KG1 (cell line): ENCODE measurements around the gene MYRFL.

Experiments used
- DNase-seq: peaks from one replicate; lab custom pipeline; 2025; lab: John Stamatoyannopoulos, UW

Gene MYRFL

DNA sequence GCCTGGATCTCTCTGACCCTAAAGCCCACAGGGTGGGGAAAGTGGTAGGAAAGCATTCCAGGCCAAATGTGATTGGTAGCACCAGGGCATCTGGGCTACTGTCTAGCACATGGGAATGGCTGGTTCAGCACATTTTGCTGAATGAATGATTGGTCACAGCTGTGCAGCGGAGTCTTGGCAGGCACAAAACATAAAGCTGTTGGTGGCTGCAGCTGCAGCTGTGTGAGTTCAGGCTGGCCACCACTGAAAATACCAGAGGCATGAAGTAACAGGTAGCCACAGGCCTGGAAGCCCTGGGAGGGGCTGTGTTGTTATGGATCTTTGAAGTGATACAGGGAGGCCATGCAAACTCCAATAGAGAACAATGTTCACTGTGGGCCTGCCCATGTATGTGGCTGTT, 72.7 kb downstream of the MYRFL start:
- no peak for DNase-seq

DNA sequence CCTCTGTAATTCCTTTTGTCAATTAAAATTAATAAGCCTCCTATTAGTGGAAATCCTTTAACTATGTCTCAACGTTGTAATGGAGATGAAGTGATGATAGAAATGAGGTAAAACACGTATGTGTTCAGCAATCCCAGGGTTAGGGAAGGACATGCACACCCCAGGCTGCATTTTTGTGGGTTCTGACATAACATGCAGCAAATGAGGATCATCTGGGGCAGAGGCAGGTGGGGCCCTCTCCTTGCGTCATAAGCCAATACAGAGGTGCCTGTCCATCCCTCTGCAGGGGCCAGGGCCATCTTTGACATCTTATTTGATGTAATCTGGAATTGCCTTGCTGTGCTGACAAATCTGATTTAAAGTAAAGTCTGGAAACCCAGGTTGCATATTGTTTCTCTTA, 73.2 kb downstream of the MYRFL start:
- no peak for DNase-seq

DNA sequence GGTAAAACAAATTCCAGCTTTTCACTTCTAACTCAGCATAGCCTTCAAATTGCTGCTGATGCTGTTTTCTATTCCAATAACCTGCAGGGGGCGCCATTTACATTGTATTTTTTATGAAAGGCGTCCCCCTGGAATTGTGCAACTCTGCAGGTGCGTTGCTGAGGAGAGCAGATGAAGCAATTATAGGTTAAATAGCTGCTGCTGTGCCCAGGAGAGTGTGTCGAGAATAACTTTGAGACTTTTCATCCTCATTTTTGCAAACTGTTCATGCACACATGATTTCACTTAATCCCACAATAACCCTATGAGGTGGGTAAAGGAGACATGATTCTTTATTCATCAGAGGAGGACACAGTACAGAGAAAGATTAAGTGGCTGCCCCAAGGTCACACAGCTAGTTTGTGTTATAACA, 75.7 kb downstream of the MYRFL start:
- peak; percentile 83 for DNase-seq

DNA sequence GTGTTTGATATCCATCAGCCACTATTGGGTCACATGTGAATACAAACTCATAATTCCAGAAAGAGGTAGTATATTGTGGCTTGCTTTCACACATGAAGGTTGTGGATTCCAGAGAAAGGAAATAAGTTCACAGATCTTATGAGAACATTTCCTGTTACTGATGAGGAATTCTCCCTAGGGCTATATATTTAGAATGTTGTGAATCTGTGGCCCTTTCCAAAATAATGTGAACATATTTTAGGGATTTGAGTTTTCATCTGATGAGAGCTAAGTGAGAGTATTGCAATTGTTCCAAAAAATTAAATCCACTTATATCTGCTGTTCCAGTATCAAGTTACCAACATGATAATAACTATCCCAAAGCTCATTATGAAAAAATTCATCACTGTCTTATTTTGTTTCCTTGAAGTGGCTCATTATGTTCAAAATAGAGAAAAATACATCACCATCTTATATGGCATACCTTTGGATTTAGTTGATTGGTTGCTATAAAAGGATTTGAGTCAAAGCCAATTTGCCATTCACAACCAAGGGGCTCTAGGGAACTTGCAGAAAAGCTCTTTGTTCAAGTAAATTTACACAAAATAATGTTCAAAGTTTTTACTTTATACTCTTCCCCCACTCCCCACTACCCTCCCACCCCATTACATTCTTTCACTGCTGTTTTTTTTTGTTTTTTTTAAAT, 76.3 kb downstream of the MYRFL start:
- DNase-seq = no peak

DNA sequence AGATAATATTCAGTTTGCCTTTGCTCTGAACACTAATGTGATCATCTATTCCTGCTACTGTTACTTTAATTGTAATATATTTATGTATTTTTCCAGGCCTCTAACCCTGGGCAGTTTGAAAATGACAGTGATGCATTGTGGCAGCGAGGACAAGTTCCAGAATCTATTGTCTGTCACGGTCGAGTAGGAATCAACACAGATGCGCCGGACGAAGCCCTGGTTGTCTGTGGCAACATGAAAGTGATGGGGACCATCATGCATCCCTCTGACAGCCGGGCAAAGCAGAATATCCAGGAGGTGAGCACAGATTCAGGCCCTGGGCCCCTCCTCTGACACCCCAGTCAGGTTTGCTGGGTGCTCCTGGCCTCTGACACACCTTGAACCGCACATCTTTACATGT, 78.5 kb downstream of the MYRFL start:
- no peak for DNase-seq

DNA sequence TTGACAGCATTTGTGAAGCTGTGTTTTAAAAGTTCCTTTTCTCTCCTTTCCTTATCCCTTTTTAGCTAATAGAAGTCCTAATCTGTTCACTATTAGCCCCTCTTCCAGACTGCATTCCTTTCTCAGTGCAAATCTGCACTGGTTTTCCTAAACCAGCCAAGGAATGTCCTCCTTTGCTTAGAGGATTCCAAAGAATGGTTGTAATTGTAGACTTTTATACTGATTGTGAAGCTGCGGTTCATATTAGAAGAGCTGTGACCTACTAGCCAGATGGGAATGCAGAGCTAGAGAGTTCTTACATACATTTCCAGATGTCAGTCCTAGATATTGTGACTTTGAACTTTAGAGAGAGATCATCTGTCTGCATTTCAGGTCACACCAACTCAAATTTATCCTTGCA, 79.8 kb downstream of the MYRFL start:
- no peak for DNase-seq

DNA sequence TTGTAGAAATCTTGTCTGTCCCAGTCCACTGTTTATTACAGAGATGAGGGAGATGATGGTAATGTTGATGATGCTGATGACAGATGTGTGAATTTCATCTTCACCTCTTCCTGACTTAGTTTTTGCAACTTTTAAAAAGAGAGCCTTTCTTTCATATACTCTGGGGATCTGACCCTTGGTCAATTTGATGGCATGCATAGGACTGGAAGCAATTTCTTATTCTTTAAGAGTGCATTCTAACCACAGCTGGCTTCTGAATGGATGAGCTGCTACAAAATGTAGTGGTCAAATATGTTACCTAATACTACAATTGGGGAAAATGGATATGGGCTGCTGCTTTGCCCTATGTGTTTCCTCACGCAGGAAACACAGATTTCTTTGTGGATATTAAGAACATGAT, 80.8 kb downstream of the MYRFL start:
- no peak for DNase-seq

DNA sequence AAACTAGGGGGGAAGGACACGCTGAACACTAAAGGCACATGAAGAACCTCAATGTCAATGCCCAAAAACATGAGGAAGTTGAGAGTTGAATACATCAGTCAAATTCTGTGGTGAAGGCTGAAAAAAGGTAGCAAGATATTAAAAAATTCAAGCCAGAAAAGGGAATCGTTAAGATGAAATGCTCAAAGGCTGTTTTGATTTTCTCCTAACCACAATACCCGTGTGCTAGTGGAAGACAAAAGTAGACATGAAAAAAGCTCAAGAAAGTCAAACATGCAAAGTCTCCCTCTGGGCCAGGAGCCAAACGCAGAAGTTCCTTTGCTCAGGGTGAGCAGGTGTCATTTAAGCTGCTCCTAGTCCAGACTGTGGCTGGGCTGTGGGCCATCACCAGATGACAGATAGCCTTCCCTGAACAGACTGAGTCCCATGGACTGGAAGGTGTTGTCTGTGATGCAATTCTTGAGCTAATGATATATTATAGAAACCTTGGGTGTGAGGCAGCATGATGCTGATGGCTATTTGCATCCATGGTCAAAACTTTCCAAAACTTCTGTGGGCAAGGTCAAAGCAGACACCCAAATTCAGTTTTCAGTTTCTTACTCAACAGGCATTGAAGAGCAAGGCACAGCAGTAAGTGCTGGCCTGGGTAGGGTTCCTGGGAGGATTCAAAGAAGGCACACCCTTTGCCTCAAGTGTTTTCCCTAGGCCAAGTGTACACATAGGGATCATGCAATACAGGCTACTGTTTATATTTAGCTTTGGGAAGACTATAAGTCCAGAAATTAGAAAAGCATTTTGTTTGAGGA, 81.6 kb downstream of the MYRFL start:
- no peak for DNase-seq

DNA sequence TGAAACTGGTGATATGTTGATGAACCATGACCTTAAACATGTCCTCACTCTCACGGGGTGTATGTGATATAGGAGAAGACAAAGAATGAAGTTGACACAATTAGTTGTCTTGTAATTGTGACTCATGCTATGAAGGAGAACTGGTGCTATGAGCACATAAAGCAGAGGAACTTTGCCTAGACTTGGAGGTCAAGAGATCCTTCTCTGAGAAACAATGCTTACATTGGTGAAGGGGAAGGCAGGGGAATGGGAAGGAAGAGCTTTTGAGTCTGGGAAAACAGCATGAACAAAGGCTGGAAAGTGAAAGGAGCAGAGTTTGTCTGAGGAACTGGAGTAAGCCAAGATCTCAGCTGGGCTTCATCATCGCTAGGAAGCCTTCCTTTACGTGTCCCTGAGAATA, 83.2 kb downstream of the MYRFL start:
- no peak for DNase-seq

DNA sequence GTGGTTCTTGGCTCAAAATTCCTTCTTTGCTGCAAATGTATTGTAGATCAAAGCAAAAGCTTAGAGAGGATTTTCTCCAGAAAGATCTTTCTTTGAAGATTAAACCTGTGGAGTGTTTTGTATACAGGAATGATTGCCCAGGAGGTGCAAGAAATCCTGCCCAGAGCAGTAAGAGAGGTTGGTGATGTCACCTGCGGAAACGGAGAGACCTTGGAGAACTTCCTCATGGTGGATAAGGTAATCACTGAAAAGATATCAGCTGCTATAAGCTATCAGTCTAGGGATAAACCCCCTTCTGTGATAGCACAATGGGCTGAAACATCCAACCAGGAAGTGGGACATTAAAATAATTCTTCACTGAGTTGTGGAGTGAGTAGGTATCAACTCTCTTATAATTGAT, 85.7 kb downstream of the MYRFL start:
- DNase-seq = no peak

DNA sequence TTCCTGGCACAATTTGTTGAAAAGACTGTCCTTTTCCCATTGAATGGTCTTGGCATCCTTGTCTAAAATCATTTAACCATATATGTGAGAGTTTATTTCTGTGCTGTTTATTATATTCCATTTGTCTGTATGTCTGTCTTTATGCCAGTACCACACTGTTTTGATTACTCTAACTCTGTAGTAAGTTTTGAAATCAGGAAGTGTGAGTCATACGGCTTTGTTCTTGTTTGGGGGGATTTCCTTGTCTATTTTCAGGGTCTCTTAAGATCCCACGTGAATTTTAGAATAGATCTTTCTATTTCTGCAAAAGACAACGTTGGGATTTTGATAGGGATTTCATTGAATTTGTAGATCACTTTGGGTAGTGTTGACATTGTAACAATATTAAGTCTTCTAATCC, 88.5 kb downstream of the MYRFL start:
- no peak for DNase-seq

DNA sequence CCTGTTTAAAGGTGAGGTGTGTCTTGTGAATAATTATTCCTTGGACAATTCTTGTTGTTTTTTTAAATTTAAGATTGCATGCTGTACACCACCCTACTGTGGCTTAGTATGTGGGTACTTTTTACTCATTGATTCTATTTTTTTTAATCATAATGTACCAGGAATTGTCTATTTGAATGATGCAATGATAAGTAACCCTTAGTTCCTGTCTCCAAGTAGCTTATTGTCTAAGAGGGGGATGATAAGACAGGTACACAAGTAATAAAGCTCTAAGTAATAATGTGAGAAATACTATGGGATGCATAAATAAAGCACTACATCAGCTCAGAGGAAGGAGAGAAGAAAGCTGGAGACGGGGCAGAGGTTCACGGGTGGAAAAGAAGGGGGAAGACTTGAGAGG, 90.9 kb downstream of the MYRFL start:
- DNase-seq = no peak

DNA sequence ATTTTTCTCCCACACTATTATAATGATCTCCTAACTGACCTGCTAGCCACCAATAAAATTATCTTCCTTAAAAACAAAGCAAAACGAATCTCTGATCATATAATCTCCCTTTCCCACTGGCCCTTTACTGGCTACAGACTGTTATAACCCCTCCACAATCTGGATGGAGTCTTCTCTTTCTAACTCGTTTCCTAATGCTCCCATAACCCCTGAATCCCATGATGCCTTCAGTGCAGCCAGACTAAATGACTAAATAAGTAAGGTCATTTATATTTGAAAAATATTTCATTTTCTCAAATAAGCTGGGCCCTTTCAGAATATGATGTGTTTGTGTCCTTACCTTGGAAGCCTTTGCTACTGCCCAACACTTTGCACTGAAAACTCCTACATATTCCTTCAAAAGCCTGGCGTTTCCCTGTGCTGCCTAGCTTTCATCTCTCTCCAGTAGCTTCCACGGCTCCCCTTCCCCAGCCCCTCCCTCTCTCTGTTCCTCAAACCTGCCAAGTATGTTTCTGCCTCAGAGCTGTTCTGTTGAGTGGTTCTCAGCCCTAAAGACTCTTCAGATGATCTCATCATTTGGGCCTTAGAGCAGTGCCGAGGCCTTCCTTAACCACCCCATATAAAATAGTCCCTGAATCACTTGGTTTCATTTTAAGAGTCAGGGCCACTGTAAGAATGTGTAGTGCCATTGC, 91.7 kb downstream of the MYRFL start:
- no peak for DNase-seq

DNA sequence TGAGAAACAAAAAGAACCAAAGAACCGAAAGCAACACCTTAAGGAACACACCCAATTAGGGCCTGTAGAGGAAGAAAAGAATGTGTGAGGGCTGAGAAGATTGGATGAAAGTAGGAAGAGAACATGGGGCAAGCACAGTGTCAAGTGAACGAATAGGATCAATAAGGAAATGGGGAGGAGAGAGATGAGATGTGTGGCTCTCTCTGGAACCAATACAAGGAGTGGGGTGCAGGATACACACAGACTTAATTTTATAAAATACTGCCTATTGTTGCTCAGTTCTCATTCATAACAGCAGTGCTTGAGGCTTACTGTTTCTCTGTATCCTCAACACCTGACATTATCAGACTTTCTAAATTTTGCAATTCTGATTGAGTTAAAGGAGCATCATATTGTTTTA, 93.3 kb downstream of the MYRFL start:
- DNase-seq = no peak

DNA sequence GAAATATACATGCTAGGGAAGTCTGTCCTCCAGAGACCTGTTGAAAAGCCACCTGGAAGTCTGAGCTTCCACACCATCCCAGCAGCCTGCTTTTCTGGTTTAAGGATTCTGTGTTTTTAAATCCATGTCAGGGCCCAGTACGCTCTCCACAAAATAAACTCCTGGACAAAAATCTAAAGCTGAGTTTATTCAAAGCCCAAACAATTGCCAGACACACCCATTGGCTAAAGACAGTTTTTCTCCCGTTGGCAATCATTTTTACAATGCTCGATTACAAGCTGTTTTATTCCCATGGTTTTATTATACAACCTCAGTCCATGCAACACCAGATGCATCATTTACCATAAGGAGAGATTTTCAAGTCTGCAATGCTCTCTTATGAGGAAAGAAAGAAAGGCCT, 94.5 kb downstream of the MYRFL start:
- DNase-seq = no peak

DNA sequence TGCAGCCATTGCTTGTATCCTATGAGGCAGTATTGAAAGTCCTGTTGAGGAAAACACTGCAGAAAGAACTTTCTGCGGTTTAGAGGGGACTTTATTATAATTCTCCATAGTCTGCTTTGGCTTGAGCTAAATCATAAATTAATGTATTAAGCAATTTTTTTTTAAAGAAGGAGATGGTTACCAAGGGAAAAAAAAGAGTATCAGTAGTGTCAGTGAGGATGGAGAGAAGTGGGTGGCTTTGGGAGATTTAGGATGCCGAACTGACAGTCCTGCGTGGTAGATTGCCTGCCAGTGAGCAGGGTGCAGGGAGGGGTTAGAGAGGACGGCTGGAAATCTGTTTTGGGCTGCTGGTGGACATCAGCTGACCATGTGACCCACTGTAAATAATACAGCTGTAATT, 96.8 kb downstream of the MYRFL start:
- DNase-seq = no peak

DNA sequence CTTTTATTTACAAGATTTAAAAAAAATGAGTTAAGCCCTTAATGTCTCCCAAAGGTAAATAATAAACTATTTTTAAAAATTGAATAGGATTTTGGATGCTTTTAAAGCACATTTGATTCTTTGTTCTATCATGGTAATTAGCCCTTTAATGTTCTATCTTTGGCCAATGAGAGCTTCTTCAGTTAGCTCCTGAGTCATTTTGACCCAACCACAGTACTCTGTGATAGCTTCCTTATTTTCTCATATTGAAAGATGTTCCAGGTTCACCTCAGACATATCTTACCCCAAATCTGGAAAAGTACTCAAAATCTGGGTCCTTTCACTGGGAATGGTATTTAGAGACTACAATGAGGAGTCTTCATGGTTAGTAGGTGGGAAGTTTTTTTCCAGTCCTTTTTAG, 98.0 kb downstream of the MYRFL start:
- DNase-seq = no peak

DNA sequence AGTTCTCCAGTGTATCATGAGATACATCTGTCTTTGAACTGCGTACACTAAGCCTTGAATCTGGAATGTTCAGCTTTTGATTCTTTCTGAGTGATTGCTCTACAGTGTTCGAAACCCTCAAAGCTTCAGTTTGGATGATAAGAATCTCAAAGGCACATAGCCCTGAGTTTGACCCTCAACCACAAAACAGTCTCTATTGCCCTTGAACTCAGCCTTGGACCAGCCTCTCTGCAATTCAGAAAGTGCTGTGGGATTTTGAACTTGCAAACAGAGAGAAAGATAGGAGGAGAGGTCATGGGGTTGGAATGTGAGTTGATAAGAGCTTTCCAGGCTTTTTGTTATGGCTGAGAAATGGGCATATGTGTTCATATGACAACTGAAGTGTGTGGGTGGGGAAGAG, 100.3 kb downstream of the MYRFL start:
- no peak for DNase-seq

DNA sequence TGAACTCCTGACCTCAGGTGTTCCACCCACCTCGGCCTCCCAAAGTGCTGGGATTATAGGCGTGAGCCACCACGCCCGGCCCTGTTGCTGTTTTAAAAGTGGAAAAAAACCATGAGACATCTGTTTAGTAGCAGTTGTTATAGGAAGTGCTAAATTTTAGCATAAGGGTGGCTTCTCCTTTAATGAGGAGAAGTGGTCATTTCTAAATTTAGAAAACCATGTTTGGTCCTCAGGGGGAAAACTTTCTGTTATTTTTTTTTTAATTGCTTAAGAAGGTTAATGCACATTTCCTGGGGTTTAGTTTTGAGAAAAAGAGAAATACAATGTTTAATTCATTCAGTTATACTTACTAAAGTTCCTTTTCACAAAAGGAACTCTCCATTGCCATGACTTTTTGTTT, 102.1 kb downstream of the MYRFL start:
- DNase-seq = peak; percentile 27

DNA sequence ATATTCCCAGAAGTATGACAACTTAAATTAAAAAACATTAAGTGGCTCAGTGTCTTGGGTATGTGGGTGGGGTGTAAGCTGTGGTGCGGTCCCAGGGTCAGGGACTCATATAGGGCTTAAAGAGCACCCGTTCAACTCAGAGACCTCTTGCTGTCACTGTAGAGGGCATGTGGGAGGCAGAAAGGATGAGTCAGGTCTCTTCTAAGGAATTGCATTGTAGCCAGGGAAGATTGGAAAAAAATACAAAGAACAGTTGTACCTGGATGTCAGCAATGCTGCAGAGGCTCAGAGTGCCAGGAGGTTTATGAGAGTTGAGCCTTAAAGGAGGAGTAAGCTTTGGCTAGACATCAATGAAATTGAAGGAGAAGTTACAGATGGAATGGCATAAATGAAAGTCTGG, 104.1 kb downstream of the MYRFL start:
- no peak for DNase-seq

DNA sequence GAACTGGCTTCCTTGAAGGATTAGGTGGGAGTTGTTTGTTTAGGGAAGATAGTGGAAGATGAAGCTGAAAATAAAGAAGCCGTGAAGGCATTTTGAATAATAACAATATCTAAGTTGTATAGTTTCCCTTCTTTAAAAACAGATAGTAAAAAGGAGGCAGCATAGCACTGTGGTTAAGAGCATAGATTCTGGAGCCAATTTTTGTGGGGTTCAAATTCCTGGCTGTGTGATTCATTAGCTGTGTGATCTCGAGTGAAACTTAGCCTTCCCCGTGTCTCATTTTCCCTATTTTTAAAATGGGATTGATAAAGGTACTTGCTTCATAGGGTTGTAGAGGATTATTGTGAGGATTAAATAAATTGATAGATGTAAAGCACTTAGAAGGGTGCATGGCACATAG, 104.5 kb downstream of the MYRFL start:
- DNase-seq = no peak

DNA sequence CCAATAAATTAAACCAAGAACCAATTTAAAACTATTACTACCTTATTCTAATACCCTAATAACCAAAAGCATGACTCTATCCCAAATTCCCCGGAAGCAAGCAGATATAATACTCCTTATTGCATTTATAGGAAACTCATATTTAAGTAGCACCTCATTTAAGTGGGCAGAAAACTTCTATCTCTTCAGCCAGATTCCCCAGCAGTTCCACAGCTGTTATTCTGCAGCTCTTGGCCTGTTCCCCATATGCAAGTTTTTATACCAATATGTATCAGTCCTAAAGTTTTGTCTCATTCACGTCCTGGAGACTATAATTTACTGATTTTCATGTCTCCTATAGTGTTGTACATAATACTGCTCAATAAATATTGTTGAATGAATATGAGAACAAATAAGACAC, 106.5 kb downstream of the MYRFL start:
- no peak for DNase-seq

DNA sequence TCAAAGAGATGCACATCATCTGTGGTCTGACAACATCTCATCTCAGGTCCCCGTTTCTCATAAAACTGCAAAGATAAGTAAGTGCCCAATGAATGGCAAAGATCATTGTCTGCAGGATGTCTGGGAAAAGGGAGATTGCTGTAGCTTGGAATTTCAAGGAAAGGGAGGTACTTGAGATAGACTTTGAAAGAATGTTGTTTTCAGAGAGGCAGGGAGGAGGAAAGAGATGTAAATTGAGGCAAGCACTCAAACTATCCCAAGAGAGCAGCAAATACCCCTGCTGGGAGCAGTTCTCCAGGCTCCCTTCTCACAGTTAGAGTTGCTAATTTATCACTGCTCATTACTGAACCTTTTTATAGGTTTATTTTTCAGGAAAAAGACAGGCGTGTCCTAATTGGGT, 107.1 kb downstream of the MYRFL start:
- no peak for DNase-seq
